ENCODE measurements around the gene HERC6. TPM values are rescaled to one million over a fixed set of nuclear protein-coding genes. Genes with fewer than 3 reads are reported as not detected.

The HERC6 gene
- total and polyA plus RNA-seq, 2 experiments from 2014 or later, result 3.4 to 7.3 TPM

GRCh38 chr4:88451205-88451604 is 72.6 kb downstream of the HERC6 start:
- no peak for TF ChIP-seq ZNF331 (CRISPR knock-in tag; IDR thresholded peaks at IDR 0.05; ENCODE audit: low read depth)
- no peak for TF ChIP-seq ZNF462 (CRISPR knock-in tag; IDR thresholded peaks at IDR 0.05)
- TF ChIP-seq POLR2AphosphoS5 (IDR thresholded peaks at IDR 0.05; ENCODE audit: low read depth), result no peak
- TF ChIP-seq CREB1 (CRISPR knock-in tag; IDR thresholded peaks at IDR 0.05; ENCODE audit: low read depth), result no peak
- no peak for TF ChIP-seq EZH2phosphoT487 (IDR thresholded peaks at IDR 0.05; ENCODE audit: unreplicated experiment)
- no peak for TF ChIP-seq STAT1 (IDR thresholded peaks at IDR 0.05; ENCODE audit: unreplicated experiment)
- no peak for TF ChIP-seq ETS1 (IDR thresholded peaks at IDR 0.05)
- no peak for TF ChIP-seq JUNB (IDR thresholded peaks at IDR 0.05; ENCODE audit: unreplicated experiment)
- no peak for TF ChIP-seq REST (IDR thresholded peaks at IDR 0.05; ENCODE audit: unreplicated experiment)
- no peak for TF ChIP-seq NANOG (IDR thresholded peaks at IDR 0.05; ENCODE audit: borderline replicate concordance)
- no peak for TF ChIP-seq EZH2 (IDR thresholded peaks at IDR 0.05; ENCODE audit: low read depth, unreplicated experiment)
- H3K27me3 ChIP-seq (ENCODE audit: insufficient read depth), result no peaks in the 10 kb centered on the region
- ATAC-seq (no peak), DNase-seq (ENCODE audit: low spot score) (no peak)
- no peak overlapping the region for H3K4me2 ChIP-seq
- H3K27ac ChIP-seq (ENCODE audit: low read depth), result no peak overlapping the region
- H3K4me3 ChIP-seq, result no peak overlapping the region
- peaks cover 12% of the 10 kb centered on the region for H3K4me1 ChIP-seq (ENCODE audit: insufficient read depth)
- Mint-ChIP-seq H3K4me3 (no peak overlapping the region), H3K27me3 (ENCODE audit: insufficient read depth, low read depth, poor library complexity) (peaks cover 3% of the 10 kb centered on the region), H3K36me3 (ENCODE audit: low read depth) (peaks cover 8% of the 10 kb centered on the region), H3K9me3 (peaks cover 3% of the 10 kb centered on the region), H3K27ac (no peak overlapping the region), H3K4me1 (peaks cover 6% of the 10 kb centered on the region)
- H3F3A ChIP-seq (replicated peaks; ENCODE audit: low read depth), result no peaks in the 10 kb centered on the region
- H4K20me1 ChIP-seq (replicated peaks; ENCODE audit: insufficient read depth), result no peaks in the 10 kb centered on the region
- no peak overlapping the region for H2AFZ ChIP-seq
- H3K9me2 ChIP-seq (ENCODE audit: insufficient read depth), result 0 out of 2 replicates have a peak, but pooled peaks cover 8% of the 10 kb centered on the region
- no peaks in the 10 kb centered on the region for H3K36me3 ChIP-seq (ENCODE audit: insufficient read depth)
- no peaks in the 10 kb centered on the region for H3K79me2 ChIP-seq (replicated peaks; ENCODE audit: insufficient read depth)
